Central memory CD4-positive, alpha-beta T cell (primary cell): ENCODE data around the gene CCDC192.

Experiments used
- DNase-seq: peaks from one replicate; pipeline ENCODE4 v3.0.0; 2022

CCDC192 gene

GRCh38 chr5:127851964-127852363 lies 148.8 kb downstream of the CCDC192 start:
- DNase-seq = no peak

- no peak for DNase-seq
Measured at GRCh38 chr5:127854520-127854919, 151.3 kb downstream of the CCDC192 start.

GRCh38 chr5:127856292-127856691 lies 153.1 kb downstream of the CCDC192 start:
- DNase-seq = no peak

GRCh38 chr5:127858116-127858784 lies 155.1 kb downstream of the CCDC192 start:
- no peak for DNase-seq

GRCh38 chr5:127860291-127860690 lies 157.1 kb downstream of the CCDC192 start:
- no peak for DNase-seq

GRCh38 chr5:127863161-127863560 lies 160.0 kb downstream of the CCDC192 start:
- no peak for DNase-seq

GRCh38 chr5:127863610-127864395 lies 160.6 kb downstream of the CCDC192 start:
- DNase-seq = no peak

- DNase-seq = no peak
Measured at GRCh38 chr5:127864511-127864910, 161.3 kb downstream of the CCDC192 start.

GRCh38 chr5:127865273-127865672 lies 162.1 kb downstream of the CCDC192 start:
- no peak for DNase-seq

GRCh38 chr5:127867022-127867783 lies 164.0 kb downstream of the CCDC192 start:
- no peak for DNase-seq

GRCh38 chr5:127870914-127871313 lies 167.7 kb downstream of the CCDC192 start:
- no peak for DNase-seq

GRCh38 chr5:127871503-127872153 lies 168.4 kb downstream of the CCDC192 start:
- no peak for DNase-seq

GRCh38 chr5:127872494-127872893 lies 169.3 kb downstream of the CCDC192 start:
- DNase-seq = no peak

- DNase-seq = no peak
Measured at GRCh38 chr5:127875235-127876021, 172.2 kb downstream of the CCDC192 start.

GRCh38 chr5:127876384-127876783 lies 173.2 kb downstream of the CCDC192 start:
- no peak for DNase-seq

GRCh38 chr5:127878174-127878750 lies 175.1 kb downstream of the CCDC192 start:
- DNase-seq = no peak

- DNase-seq = no peak
Measured at GRCh38 chr5:127884416-127884815, 181.2 kb downstream of the CCDC192 start.

- no peak for DNase-seq
Measured at GRCh38 chr5:127885176-127885575, 182.0 kb downstream of the CCDC192 start.

- DNase-seq = no peak
Measured at GRCh38 chr5:127886081-127886480, 182.9 kb downstream of the CCDC192 start.

GRCh38 chr5:127887282-127887681 lies 184.1 kb downstream of the CCDC192 start:
- DNase-seq = no peak

GRCh38 chr5:127891942-127892341 lies 188.8 kb downstream of the CCDC192 start:
- no peak for DNase-seq
